Mesothelial cell of epicardium (in vitro differentiated cells): Measurements from ENCODE around the gene SMOC2. TPM values are rescaled to one million over a fixed set of nuclear protein-coding genes. Genes with fewer than 3 reads are reported as not detected.
"Not testable (repeated sequence)": the region's sequence is repeated elsewhere in the genome, so short reads cannot be mapped to it uniquely, and the experiment has no call there.

Source experiments
- DNase-seq, 2 experiments: peaks; one replicate each; pipeline ENCODE4 v3.0.0; 2021; ENCODE audit warnings: low spot score in 2 of 2; ENCODE audit not compliant: unreplicated experiment in 2 of 2
- H3K27ac Mint-ChIP-seq: 2 replicates; pipeline ENCODE4 v1.8.0; 2021; ENCODE audit warnings: mixed read lengths
- H3K27me3 Mint-ChIP-seq: 2 replicates; pipeline ENCODE4 v1.8.0; 2021; ENCODE audit warnings: low read depth, mixed read lengths
- H3K36me3 Mint-ChIP-seq: 2 replicates; pipeline ENCODE4 v1.8.0; 2021; ENCODE audit warnings: mixed read lengths
- H3K4me1 Mint-ChIP-seq: 2 replicates; pipeline ENCODE4 v1.8.0; 2021; ENCODE audit warnings: mixed read lengths
- H3K4me3 Mint-ChIP-seq: 2 replicates; pipeline ENCODE4 v1.8.0; 2021; ENCODE audit warnings: mild to moderate bottlenecking, moderate library complexity, mixed read lengths
- H3K9me3 Mint-ChIP-seq: 2 replicates; pipeline ENCODE4 v1.8.0; 2021; ENCODE audit warnings: mixed read lengths
- CTCF ChIP-seq: fragments of 200-600 bp; sonication (generic); IDR thresholded peaks from one replicate; pipeline ENCODE4 v1.5.0; 2021; ENCODE audit warnings: antibody characterized with exemption; ENCODE audit not compliant: unreplicated experiment
- total RNA-seq: library from RNA; stranded (reverse); gene quantifications from 3 replicates; pipeline ENCODE4 v1.2.1, GENCODE V29; 2021

SMOC2 gene
- total RNA-seq, 1 donor from 2014 or later, result 4.4 TPM

GRCh38 chr6:168570211-168570610, 129.2 kb downstream of the SMOC2 start:
- TF ChIP-seq CTCF, result no peak
- H3K36me3 Mint-ChIP-seq, result no peaks in the 10 kb centered on the region
- H3K27ac Mint-ChIP-seq, result no peak overlapping the region
- H3K4me3 Mint-ChIP-seq, result no peak overlapping the region
- no peaks in the 10 kb centered on the region for H3K27me3 Mint-ChIP-seq
- peaks cover 35% of the 10 kb centered on the region for H3K4me1 Mint-ChIP-seq
- DNase-seq, result no peak
- peaks cover 2% of the 10 kb centered on the region for H3K9me3 Mint-ChIP-seq

- no peaks in the 10 kb centered on the region for H3K9me3 Mint-ChIP-seq
- no peak for DNase-seq
- no peak overlapping the region for H3K27ac Mint-ChIP-seq
Measured at GRCh38 chr6:168571268-168571667, 130.3 kb downstream of the SMOC2 start.

GRCh38 chr6:168573276-168573835, 132.4 kb downstream of the SMOC2 start:
- not testable (repeated sequence) for H3K27me3 Mint-ChIP-seq

More at GRCh38 chr6:168571268-168571667, 130.3 kb downstream of the SMOC2 start:
- H3K27me3 Mint-ChIP-seq, result no peaks in the 10 kb centered on the region
- no peak for TF ChIP-seq CTCF
- H3K4me3 Mint-ChIP-seq, result no peak overlapping the region
- no peaks in the 10 kb centered on the region for H3K36me3 Mint-ChIP-seq
- peaks cover 36% of the 10 kb centered on the region for H3K4me1 Mint-ChIP-seq

DNA sequence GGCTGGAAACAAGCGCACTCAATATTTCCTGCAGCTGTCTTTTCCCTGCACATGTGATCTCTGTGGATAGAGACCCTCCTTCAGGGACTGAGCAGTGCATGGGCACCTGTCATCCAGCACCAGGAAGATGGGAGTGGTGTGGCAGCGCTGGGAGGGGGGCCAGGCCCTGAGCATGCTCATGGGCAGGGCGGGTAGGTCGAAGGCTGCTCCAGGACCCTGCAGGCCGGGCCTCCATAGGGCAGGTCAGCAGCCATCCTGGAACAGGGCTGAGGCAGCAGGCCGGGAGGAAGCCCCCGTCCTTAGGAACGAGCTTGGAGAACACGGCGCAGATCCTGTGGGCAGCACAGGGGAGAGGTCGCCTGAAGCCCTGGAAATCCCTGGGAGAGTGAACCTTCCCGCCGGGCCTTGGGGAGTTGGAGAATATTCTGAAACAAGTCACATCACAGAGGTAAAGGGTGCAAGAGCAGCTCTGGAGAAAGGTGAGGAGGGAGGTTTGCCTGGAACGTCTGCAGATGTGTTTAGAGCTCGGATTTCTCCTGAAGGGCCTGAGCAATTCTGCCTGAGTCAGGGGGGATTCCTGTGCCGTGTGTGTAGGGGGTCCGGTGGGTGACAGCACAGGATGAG, 133.2 kb downstream of the SMOC2 start:
- no peak overlapping the region for H3K4me3 Mint-ChIP-seq
- DNase-seq, result no peak
- no peaks in the 10 kb centered on the region for H3K36me3 Mint-ChIP-seq
- H3K4me1 Mint-ChIP-seq, result peaks cover 28% of the 10 kb centered on the region
- TF ChIP-seq CTCF, result no peak
- H3K27ac Mint-ChIP-seq, result peak overlapping the region; percentile 61
- no peaks in the 10 kb centered on the region for H3K27me3 Mint-ChIP-seq
- H3K9me3 Mint-ChIP-seq, result no peaks in the 10 kb centered on the region

More at GRCh38 chr6:168573276-168573835, 132.4 kb downstream of the SMOC2 start:
- H3K4me1 Mint-ChIP-seq, result peaks cover 28% of the 10 kb centered on the region
- not testable (repeated sequence) for DNase-seq, H3K36me3 Mint-ChIP-seq, H3K4me3 Mint-ChIP-seq, H3K27ac Mint-ChIP-seq, H3K9me3 Mint-ChIP-seq

- peak in 1 of 2 experiments; percentile 62 for DNase-seq
- H3K9me3 Mint-ChIP-seq, result no peaks in the 10 kb centered on the region
- H3K27me3 Mint-ChIP-seq, result no peaks in the 10 kb centered on the region
- peaks cover 29% of the 10 kb centered on the region for H3K4me1 Mint-ChIP-seq
- no peak overlapping the region for H3K4me3 Mint-ChIP-seq
- H3K27ac Mint-ChIP-seq, result peak overlapping the region; percentile 61
- no peak for TF ChIP-seq CTCF
- H3K36me3 Mint-ChIP-seq, result no peaks in the 10 kb centered on the region
Measured at GRCh38 chr6:168574699-168575195, 133.8 kb downstream of the SMOC2 start.

- H3K36me3 Mint-ChIP-seq, result no peaks in the 10 kb centered on the region
- no peaks in the 10 kb centered on the region for H3K9me3 Mint-ChIP-seq
- peak overlapping the region; percentile 71 for H3K27ac Mint-ChIP-seq
- TF ChIP-seq CTCF, result no peak
- no peak for DNase-seq
- no peaks in the 10 kb centered on the region for H3K27me3 Mint-ChIP-seq
- H3K4me3 Mint-ChIP-seq, result no peak overlapping the region
- peaks cover 26% of the 10 kb centered on the region for H3K4me1 Mint-ChIP-seq
Measured at GRCh38 chr6:168575346-168576098, 134.5 kb downstream of the SMOC2 start.
